Stimulated activated CD4-positive, alpha-beta T cell treated with anti-CD3 and anti-CD28 coated beads, Interleukin-2, amount 100 ng/mL, for 4 hours (primary cell): ENCODE results near the gene RASGRF1.
"Not testable (repeated sequence)": the region's sequence is repeated elsewhere in the genome, so short reads cannot be mapped to it uniquely, and the experiment has no call there.

Experiments used
- DNase-seq: peaks from one replicate; pipeline ENCODE4 v3.0.0-alpha.2; 2020; ENCODE audit warnings: low read depth

RASGRF1 gene

DNA sequence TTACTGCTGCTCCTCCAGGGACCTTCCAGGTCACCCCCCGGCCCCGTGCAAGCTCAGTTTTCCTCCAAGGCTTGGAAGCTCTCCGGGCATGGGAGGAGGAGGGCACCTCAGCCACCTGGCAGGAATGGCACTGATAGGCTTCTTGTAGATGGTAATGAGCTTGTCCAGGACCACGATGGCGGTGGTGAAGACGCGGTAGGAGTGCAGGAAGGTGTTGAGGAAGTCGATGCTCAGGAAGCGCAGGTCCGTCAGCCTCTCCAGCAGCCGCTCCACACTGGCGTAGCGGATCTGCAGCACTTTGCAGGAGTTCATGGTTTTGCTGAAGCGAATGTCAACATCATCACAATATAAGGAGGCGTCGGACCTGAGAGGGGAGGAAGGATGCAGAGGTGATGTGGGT is 84.5 kb downstream of the RASGRF1 start:
- DNase-seq: no peak

GRCh38 chr15:79004336-79004735 is 86.2 kb downstream of the RASGRF1 start:
- no peak for DNase-seq

- no peak for DNase-seq
These were observed 86.7 kb downstream of the RASGRF1 start for GRCh38 chr15:79003896-79004295.

GRCh38 chr15:79003301-79003700 is 87.3 kb downstream of the RASGRF1 start:
- no peak for DNase-seq

- DNase-seq: no peak
These were observed 88.0 kb downstream of the RASGRF1 start for GRCh38 chr15:79002581-79002980.

- no peak for DNase-seq
These were observed 90.9 kb downstream of the RASGRF1 start for GRCh38 chr15:78999636-79000035.

DNA sequence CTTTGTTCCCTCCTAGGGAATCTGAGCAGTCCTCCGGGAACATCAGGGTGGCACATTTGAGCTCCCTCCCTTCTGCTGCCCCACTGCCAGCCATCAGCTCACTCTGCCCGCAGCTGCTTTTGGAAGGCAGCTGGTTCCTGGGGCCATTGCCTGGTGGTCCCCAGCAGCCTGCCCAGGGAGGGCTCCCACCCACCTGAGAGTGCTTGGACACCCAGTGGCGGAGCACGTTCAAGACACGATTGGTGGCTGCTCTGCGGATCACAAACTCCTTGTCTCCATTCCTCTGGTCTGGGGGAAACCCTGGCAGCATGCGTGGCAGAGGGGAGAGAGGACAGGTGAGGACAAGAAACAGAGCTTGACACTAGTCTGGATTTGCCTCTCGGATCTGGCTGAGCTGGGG is 92.1 kb downstream of the RASGRF1 start:
- no peak for DNase-seq

DNA sequence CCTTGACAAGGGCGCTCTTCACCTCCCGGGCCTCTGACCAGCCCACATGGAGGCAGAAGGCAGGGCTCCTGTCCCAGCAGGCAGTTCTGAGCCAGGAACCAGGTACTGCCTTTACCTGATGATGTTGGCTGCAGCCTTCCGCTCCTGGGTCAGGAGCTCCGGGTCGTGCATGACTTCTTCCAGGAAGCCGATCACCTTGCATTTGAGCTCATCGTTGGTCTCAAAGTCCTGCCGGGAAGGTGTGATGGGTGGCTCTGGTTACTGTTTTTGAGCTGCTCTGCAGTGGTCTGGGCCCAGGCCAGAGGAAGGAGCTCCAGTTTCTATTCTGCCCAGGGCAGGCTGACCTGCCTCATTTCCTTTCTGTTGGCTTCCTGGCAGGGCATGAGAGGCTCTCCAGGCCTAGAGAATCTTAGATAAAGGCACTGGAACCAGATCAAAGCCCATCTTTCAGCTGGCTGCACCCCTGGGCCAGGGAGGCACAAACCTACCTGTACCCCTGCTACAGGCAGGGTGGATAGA is 92.5 kb downstream of the RASGRF1 start:
- DNase-seq: no peak

DNA sequence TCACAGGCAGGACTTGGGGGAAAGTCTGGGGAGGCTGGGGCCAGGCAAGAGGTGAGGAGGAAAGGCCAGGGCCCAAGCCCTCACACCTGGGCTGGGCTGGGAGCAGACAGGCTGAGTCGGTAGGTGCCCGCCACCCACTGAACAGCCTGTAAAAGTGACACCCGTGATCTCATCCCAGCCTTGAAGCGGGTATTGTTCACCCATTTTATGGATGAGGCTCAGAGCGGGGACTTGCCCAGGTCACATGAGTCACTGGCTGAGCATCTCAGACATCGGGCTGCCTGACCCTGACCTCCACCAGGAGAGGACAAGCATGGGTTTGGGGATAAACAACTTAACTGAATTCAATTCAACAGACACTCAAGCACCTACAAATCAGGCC is 93.7 kb downstream of the RASGRF1 start:
- DNase-seq: no peak

DNA sequence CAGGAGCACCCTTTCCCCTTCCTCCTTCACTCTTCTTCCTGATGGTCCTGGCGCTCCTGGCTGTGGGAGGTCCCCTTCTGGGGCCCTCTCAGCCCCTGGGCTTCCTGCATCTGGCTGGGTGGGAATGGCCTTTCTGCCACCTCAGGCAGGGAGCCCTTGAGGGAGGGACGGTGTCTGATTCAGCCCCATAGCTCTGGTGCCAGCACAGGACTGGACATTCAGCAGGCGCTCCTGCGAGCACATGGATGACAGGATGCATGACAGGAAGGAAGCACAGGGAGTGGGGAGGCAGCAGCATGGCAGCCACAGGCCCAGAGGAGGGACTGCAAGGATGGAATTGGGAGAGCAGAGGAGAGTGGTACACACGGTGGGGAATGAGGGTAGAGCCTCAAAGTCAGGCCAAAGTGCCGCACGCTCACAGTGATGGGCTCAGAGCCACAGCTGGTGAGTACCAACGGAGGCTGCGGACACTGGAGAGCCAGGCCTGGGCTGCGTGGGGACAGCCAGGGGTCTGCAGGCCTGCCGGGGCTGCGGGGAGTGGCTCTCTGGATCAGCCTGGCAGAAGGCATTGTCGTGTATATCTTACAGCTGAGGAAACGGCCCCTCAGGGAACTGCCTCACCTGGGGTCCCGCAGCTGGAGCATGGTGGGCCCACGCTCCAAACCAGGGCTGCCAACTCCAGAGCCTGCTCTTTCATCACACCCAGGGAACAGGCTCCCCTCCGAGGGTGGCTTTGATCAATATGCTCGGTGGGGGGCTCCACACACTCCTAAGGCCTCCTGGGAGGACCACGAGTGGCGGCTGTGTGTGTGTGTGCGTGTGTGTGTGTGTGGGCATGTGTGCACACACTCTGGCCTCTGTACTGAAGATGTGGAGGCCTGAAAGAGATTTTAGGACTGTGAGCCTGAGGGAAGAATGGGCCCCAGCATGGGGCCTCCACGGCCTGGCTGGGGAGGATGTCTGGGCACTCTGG is 94.4 kb downstream of the RASGRF1 start:
- DNase-seq: no peak

DNA sequence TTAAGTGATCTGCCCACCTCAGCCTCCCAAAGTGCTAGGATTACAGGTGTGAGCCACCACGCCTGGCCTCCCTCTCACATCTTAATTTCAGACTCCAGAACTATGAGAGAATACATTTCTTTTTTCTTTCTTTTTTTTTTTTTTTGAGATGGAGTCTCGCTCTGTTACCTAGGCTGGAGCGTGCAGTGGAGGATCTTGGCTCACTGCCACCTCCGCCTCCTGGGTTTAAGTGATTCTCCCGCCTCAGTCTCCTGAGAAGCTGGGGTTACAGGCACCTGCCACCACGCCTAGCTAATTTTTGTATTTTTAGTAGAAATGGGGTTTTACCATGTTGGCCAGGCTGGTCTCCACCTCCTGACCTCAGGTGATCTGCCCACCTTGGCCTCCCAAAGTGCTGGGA is 95.4 kb downstream of the RASGRF1 start:
- not testable (repeated sequence) for DNase-seq

- DNase-seq: no peak
These were observed 96.5 kb downstream of the RASGRF1 start for GRCh38 chr15:78993931-78994530.

DNA sequence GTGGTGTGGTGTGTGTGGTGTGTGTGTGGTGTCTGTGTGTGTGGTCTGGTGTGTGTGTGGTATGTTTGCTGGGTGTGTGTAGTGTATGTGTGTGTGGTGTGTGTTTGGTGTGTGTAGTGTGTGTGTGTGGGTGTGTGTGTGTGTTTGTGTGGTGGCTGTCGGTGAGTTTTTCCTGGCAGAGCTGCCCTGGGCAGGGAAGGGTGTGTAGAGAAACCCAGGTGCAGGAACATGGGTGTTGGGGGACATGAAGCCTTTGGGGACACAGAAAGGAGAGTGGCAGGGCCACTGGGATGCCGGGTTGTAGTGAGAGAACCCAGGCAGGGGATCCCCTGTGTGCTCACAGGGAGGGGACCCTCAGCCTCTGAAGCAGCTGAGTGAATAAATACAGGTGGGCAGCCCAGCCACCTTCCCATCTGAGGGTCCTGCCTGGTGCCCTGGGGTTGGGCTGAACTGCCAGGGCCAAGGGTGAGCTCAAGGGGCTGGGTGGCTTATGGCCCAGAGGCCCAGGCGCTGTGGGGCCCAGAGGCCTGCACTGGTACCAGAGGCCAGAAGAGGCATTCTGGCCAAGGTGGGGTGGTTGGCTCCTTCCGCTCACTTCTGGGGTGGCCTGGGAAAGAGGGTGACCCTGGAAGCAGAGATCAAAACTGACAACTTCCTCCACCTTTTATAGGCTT is 97.2 kb downstream of the RASGRF1 start:
- DNase-seq: no peak

- no peak for DNase-seq
These were observed 97.9 kb downstream of the RASGRF1 start for GRCh38 chr15:78992416-78993256.

GRCh38 chr15:78991879-78992278 is 98.7 kb downstream of the RASGRF1 start:
- DNase-seq: no peak

GRCh38 chr15:78991476-78991875 is 99.1 kb downstream of the RASGRF1 start:
- no peak for DNase-seq

GRCh38 chr15:78990278-78990677 is 100.3 kb downstream of the RASGRF1 start:
- DNase-seq: no peak

DNA sequence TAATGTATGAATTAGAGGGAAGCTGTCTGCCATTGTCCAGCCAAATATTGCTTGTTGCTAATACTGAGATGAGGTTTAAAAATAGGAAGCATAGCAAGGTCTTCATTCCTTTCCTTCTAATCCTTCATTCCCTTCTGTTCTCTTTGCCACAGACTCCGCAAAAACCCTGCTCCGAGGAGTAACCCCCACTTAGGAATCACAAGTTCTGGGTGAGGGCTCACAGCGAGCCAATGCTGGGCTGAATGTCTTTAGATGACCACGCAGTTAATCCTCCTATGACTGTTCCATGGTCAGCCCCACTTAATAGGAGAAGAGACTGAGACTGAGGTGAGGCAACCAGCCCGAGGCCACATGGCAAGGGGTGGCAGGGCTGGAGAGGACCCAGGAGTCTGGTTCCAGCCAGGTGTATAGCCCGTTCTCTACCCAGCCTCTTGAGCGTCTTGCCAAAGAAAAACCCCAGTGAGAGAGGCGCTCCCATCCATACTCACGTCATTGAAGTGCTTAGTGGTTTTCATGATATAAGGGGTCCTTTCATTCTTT is 100.8 kb downstream of the RASGRF1 start:
- no peak for DNase-seq

DNA sequence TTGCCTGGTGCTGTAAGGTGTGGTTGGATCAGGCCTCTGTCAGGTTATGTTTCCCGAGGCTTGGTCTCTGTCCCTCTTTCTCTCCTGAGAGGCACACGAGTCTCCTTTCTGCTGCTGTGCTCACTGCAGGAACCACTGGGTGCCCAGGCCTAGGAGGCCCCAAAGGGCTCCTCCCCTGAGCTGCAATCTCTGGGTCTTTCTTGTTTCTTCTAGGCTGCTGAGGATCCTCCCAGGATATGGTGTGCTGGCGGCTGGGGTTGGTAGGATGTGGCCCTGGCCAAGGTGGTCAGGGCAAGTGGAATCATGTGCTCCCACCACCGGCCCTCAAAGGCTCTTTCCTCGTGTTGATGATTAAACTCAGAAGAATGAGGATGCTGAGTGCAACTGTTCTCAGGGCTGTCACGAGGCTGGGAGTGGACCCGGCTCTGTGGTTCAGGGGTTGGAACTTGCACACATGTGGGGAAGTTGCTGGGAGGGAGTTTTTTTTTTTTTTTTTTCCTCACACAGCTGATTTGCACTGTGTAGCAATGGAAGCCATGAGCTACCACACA is 102.1 kb downstream of the RASGRF1 start:
- no peak for DNase-seq

DNA sequence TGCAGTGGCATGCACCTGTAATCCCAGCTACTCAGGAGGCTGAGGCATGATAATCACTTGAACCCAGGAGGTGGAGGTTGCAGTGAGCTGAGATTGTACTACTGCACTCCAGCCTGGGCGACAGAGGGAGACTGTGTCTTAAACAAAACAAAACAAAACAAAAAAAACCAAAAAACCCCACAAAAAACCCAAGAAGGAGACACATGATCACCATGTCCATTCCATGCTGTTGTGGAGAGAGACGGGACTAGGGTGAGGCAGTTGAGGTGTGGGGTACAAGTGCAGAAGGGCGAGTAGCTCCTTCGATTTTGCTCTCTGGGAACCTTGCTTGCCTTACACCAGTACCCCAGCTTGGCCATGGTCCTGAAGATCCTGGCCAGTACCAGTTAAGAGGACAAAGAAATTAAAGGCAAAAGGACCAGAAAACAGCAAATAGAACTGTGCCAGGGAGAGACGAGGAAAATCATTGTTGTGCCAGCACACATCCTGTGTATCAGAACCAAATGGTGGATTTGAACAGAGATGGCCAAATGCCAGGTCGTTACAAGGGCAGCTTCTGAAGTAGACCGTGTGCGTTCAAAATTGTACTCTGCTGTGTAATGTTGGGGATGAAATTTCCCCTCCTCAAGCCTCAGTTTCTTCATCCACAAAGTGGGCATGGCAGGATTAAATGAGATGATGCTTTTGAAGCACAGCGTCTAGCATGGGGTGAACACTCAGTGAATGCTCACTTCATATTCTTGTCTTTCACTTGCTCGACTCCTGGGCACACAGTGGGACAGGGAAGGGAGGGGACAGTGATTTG is 102.8 kb downstream of the RASGRF1 start:
- no peak for DNase-seq
